Smooth muscle cell (in vitro differentiated cells): ENCODE measurements around the gene CPB2. TPM values are rescaled to one million over a fixed set of nuclear protein-coding genes. Genes with fewer than 3 reads are reported as not detected.

Experiments
- DNase-seq: peaks from one replicate; lab custom pipeline; 2025; ENCODE audit not compliant: unreplicated experiment; lab: John Stamatoyannopoulos, UW
- H2AFZ ChIP-seq: fragments of 200-600 bp; sonication (generic); 2 replicates; pipeline ENCODE4 v1.6.0; 2016; ENCODE audit warnings: antibody characterized with exemption, low read depth, mild to moderate bottlenecking
- H3F3A ChIP-seq: fragments of 200-600 bp; sonication (generic); 2 replicates; pipeline ENCODE4 v1.6.0; 2017; ENCODE audit warnings: antibody characterized with exemption, low read depth
- H3K27ac ChIP-seq: fragments of 200-600 bp; sonication (generic); 2 replicates; pipeline ENCODE4 v1.5.1; 2016; ENCODE audit warnings: low read depth, mild to moderate bottlenecking
- H3K27me3 ChIP-seq: fragments of 200-600 bp; sonication (generic); 2 replicates; pipeline ENCODE4 v1.6.1; 2016; ENCODE audit warnings: low read depth, mild to moderate bottlenecking
- H3K36me3 ChIP-seq: fragments of 200-600 bp; sonication (generic); 2 replicates; pipeline ENCODE4 v1.5.1; 2016; ENCODE audit warnings: low read depth
- H3K4me1 ChIP-seq: fragments of 200-600 bp; sonication (generic); 2 replicates; pipeline ENCODE4 v1.5.1; 2016; ENCODE audit warnings: low read depth
- H3K4me2 ChIP-seq: fragments of 200-600 bp; sonication (generic); 2 replicates; pipeline ENCODE4 v1.6.0; 2016; ENCODE audit warnings: mild to moderate bottlenecking
- H3K4me3 ChIP-seq: fragments of 200-600 bp; sonication (generic); 2 replicates; pipeline ENCODE4 v1.5.1; 2016; ENCODE audit warnings: mild to moderate bottlenecking
- H3K79me2 ChIP-seq: fragments of 200-600 bp; sonication (generic); 2 replicates; pipeline ENCODE4 v1.6.0; 2016; ENCODE audit warnings: low read depth, mild to moderate bottlenecking
- H3K9ac ChIP-seq: fragments of 200-600 bp; sonication (generic); 2 replicates; pipeline ENCODE4 v1.6.0; 2016; ENCODE audit warnings: low read depth
- H3K9me3 ChIP-seq: fragments of 200-600 bp; sonication (generic); replicated peaks from 2 replicates; pipeline ENCODE4 v1.5.1; 2016; ENCODE audit warnings: low read depth
- H4K20me1 ChIP-seq: fragments of 200-600 bp; sonication (generic); 2 replicates; pipeline ENCODE4 v1.6.0; 2016; ENCODE audit warnings: low read depth
- CTCF ChIP-seq: fragments of 200-600 bp; sonication (generic); IDR thresholded peaks from 2 replicates; pipeline ENCODE4 v1.5.1; 2017; ENCODE audit warnings: borderline replicate concordance, mild to moderate bottlenecking, antibody characterized with exemption; ENCODE audit not compliant: insufficient read depth, poor library complexity, severe bottlenecking
- WGBS: methylation state at CpG from one replicate; pipeline ENCODE4 v1.1.7; 2016; ENCODE audit warnings: low lambda C conversion rate; 5-methylcytosine and 5-hydroxymethylcytosine counted together
- polyA plus RNA-seq: library from polyadenylated mRNA; unstranded; fragments of >200 nt; fragmentation: Nextera tagmentation; extraction: Ambion mirVana; gene quantifications from 2 replicates; pipeline ENCODE4 v1.2.1, GENCODE V29; 2016
- total RNA-seq: library from RNA; depleted of rRNA; stranded (reverse); fragments of >200 nt; gene quantifications from 2 replicates; pipeline ENCODE4 v1.2.3, GENCODE V29; 2014

CPB2 gene
- total and polyA plus RNA-seq, 2 experiments from 2014 or later, result 0.09 TPM; not detected in 1

GRCh38 chr13:46076827-46077226 lies 28.0 kb downstream of the CPB2 start:
- H3K9ac ChIP-seq, result no peak overlapping the region
- H2AFZ ChIP-seq, result no peak overlapping the region
- no peaks in the 10 kb centered on the region for H3F3A ChIP-seq
- DNase-seq, result no peak
- no peak overlapping the region for H3K27ac ChIP-seq
- no peak overlapping the region for H3K4me3 ChIP-seq
- no peaks in the 10 kb centered on the region for H3K4me1 ChIP-seq
- no peaks in the 10 kb centered on the region for H3K36me3 ChIP-seq
- WGBS, result 78% methylated on average over 3 of the region's 3 CpGs
- H3K4me2 ChIP-seq, result no peak overlapping the region
- H3K9me3 ChIP-seq, result no peaks in the 10 kb centered on the region
- no peaks in the 10 kb centered on the region for H3K27me3 ChIP-seq
- H4K20me1 ChIP-seq, result no peaks in the 10 kb centered on the region
- no peak for TF ChIP-seq CTCF
- no peaks in the 10 kb centered on the region for H3K79me2 ChIP-seq

- H3K36me3 ChIP-seq, result no peaks in the 10 kb centered on the region
- no peaks in the 10 kb centered on the region for H3K27me3 ChIP-seq
- no peak for DNase-seq
- H3K4me1 ChIP-seq, result no peaks in the 10 kb centered on the region
- no peaks in the 10 kb centered on the region for H3K79me2 ChIP-seq
- H3K4me2 ChIP-seq, result no peak overlapping the region
- H3K9ac ChIP-seq, result no peak overlapping the region
- 97% methylated on average over 1 of the region's 1 CpG for WGBS
- no peaks in the 10 kb centered on the region for H3K9me3 ChIP-seq
- no peak overlapping the region for H3K4me3 ChIP-seq
- TF ChIP-seq CTCF, result no peak
- no peaks in the 10 kb centered on the region for H4K20me1 ChIP-seq
- no peaks in the 10 kb centered on the region for H3F3A ChIP-seq
- no peak overlapping the region for H3K27ac ChIP-seq
- no peak overlapping the region for H2AFZ ChIP-seq
Measured at GRCh38 chr13:46075811-46076210, 29.0 kb downstream of the CPB2 start.

DNA sequence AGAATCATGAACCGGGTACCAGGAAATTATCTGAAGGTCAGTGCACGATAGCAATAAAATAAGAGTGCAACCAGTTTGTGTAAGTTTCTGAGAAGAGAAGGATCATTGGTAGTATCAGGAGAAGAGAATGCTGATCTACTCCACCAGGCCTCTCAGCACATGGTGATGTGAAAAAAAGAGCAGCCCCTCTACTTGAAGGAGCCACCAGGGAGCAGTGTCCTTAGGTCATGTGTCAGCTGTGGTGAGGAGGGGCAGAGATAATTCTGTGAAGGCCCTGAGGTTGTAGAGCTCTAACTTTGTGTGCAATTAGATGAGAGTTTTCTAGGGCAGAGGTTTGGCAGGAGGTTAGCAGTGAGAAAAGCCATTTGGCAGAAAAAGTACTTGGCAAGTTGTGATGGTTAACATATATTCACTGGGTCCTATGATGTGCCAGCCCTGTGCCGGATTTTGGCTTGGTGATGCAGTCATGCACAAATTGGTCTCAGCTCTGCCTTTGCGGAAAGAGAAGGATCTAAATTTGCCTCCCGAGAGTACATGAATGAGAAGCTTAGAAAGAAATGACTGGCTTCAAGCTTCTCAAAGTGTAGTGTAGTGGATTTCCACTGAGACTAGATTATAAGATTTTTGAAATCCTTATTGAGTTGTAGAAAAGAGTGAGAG lies 33.1 kb downstream of the CPB2 start:
- no peaks in the 10 kb centered on the region for H3K27me3 ChIP-seq
- no peak overlapping the region for H3K27ac ChIP-seq
- no peak for DNase-seq
- 92% methylated on average over 5 of the region's 5 CpGs for WGBS
- no peaks in the 10 kb centered on the region for H4K20me1 ChIP-seq
- no peak overlapping the region for H2AFZ ChIP-seq
- H3K79me2 ChIP-seq, result no peaks in the 10 kb centered on the region
- H3K4me2 ChIP-seq, result no peak overlapping the region
- no peaks in the 10 kb centered on the region for H3K4me1 ChIP-seq
- no peaks in the 10 kb centered on the region for H3K9me3 ChIP-seq
- no peaks in the 10 kb centered on the region for H3K36me3 ChIP-seq
- H3K4me3 ChIP-seq, result no peak overlapping the region
- TF ChIP-seq CTCF, result no peak
- H3K9ac ChIP-seq, result no peak overlapping the region
- H3F3A ChIP-seq, result no peaks in the 10 kb centered on the region

DNA sequence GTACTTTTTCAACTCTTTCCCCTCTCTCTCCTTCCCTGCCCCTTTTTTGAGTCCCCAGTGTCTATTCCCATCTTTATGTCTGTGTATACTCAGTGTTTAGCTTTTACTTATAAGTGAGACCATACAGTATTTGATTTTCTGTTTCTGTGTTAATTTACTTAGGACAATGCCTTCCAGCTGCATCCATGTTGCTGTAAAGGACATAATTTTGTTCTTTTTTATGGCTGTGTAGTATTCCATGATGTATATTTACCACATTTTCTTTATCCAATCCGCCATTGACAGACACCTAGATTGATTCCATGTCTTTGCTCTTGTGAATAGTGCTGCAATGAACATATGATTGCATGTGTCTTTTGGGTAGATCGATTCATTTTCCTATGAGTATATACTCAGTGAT lies 41.5 kb downstream of the CPB2 start:
- no peak for DNase-seq
- WGBS, result 97% methylated on average over 2 of the region's 2 CpGs
- H3F3A ChIP-seq, result no peaks in the 10 kb centered on the region
- no peaks in the 10 kb centered on the region for H4K20me1 ChIP-seq
- no peak for TF ChIP-seq CTCF
- H3K4me2 ChIP-seq, result no peak overlapping the region
- no peaks in the 10 kb centered on the region for H3K36me3 ChIP-seq
- H3K27ac ChIP-seq, result no peak overlapping the region
- H3K79me2 ChIP-seq, result no peaks in the 10 kb centered on the region
- no peaks in the 10 kb centered on the region for H3K4me1 ChIP-seq
- H3K4me3 ChIP-seq, result no peak overlapping the region
- no peak overlapping the region for H2AFZ ChIP-seq
- no peaks in the 10 kb centered on the region for H3K9me3 ChIP-seq
- H3K9ac ChIP-seq, result no peak overlapping the region
- no peaks in the 10 kb centered on the region for H3K27me3 ChIP-seq
